Subcutaneous abdominal adipose tissue (tissue), 5 donors: ENCODE data around the gene DMXL2.
A peak's percentile ranks its signal among the peaks of the same experiment; 100 is the strongest.
"Not testable (repeated sequence)": the region's sequence is repeated elsewhere in the genome, so short reads cannot be mapped to it uniquely, and the experiment has no call there.

Experiments used
- H3K27ac ChIP-seq: one replicate; pipeline ENCODE4 v1.7.0; 2013; ENCODE audit warnings: low read depth, mild to moderate bottlenecking, inconsistent platforms, low read length, moderate library complexity
- H3K27me3 ChIP-seq, 5 donors: one replicate each; pipeline ENCODE4 v1.7.0; 2013; ENCODE audit warnings: low read length in 5 of 5, inconsistent platforms in 1 of 5; ENCODE audit not compliant: control insufficient read depth in 5 of 5, insufficient read depth in 4 of 5
- H3K36me3 ChIP-seq, 5 donors: one replicate each; pipeline ENCODE4 v1.7.0; 2013; ENCODE audit warnings: low read length in 5 of 5; ENCODE audit not compliant: control insufficient read depth in 5 of 5, insufficient read depth in 5 of 5
- H3K4me1 ChIP-seq, 5 donors: one replicate each; pipeline ENCODE4 v1.7.0; 2013; ENCODE audit warnings: low read length in 5 of 5, mild to moderate bottlenecking in 3 of 5, moderate library complexity in 1 of 5; ENCODE audit not compliant: control insufficient read depth in 5 of 5, insufficient read depth in 5 of 5
- H3K4me3 ChIP-seq, 5 donors: one replicate each; pipeline ENCODE4 v1.7.0; 2013; ENCODE audit warnings: low read length in 5 of 5, low read depth in 1 of 5
- H3K9ac ChIP-seq, 5 donors: one replicate each; pipeline ENCODE4 v1.7.0; 2013; ENCODE audit warnings: low read length in 5 of 5, mild to moderate bottlenecking in 4 of 5, moderate library complexity in 3 of 5
- H3K9me3 ChIP-seq, 5 donors: one replicate each; pipeline ENCODE4 v1.7.0; 2013; ENCODE audit warnings: low read length in 5 of 5; ENCODE audit not compliant: control insufficient read depth in 5 of 5
- donor health status: healthy.
- donor health status: healthy.
- donor health status: healthy.
- donor health status: healthy.
- donor health status: healthy.

The DMXL2 gene

GRCh38 chr15:51652084-51652668 is 29.6 kb upstream of the DMXL2 start:
- H3K27me3 ChIP-seq, result no peaks in the 10 kb centered on the region
- H3K4me1 ChIP-seq, result no peaks in the 10 kb centered on the region
- no peak overlapping the region for H3K9ac ChIP-seq
- H3K9me3 ChIP-seq, result no peaks in the 10 kb centered on the region
- H3K27ac ChIP-seq, result no peak overlapping the region
- H3K4me3 ChIP-seq, result no peak overlapping the region
- H3K36me3 ChIP-seq, result no peaks in the 10 kb centered on the region

DNA sequence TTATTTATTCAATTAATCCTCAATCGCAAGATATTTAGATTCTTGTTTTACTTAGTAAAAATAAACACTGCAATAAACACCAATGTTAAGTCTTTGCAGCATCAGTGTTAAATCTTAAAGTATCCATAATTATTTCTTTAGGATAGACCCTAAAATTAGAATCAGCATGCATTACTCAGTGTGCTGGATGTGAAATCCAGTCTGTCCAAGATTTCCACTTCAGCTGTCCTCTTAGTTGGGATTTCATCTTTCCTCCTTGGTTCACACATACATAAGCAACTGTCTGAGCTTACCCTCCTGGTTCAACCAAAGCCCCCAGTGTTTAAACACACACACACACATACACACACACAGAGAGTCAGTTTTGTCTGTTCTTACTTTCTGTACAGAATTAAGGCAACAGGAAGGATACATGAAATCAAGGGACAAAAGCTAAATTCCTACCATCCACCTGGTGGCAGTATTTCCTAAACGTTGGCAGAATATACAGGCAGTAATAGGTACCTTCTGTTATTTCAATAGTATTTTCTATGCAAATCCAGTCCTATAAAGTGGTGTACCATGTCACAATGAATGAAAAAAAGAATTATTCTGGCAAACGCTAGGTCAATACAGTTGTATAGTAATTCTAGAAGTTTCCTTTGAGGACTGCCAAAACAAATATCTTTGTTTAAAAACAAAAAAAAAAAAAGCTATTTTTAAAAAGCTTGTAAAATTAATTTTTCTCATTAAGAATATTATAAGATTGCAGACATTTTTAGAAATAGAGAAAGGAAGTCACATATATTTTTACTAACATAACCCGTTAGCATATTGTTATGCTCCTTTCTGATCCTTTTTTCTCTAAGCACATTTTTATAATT is 27.3 kb upstream of the DMXL2 start:
- H3K9me3 ChIP-seq, result no peaks in the 10 kb centered on the region
- no peaks in the 10 kb centered on the region for H3K36me3 ChIP-seq
- no peaks in the 10 kb centered on the region for H3K4me1 ChIP-seq
- H3K4me3 ChIP-seq, result no peak overlapping the region
- no peak overlapping the region for H3K27ac ChIP-seq
- no peak overlapping the region for H3K9ac ChIP-seq
- H3K27me3 ChIP-seq, result no peaks in the 10 kb centered on the region

- H3K4me3 ChIP-seq, H3K9ac ChIP-seq, H3K27ac ChIP-seq, H3K27me3 ChIP-seq, H3K4me1 ChIP-seq, H3K9me3 ChIP-seq, H3K36me3 ChIP-seq: not testable (repeated sequence)
Measured at GRCh38 chr15:51648643-51649042, 26.1 kb upstream of the DMXL2 start.

- H3K36me3 ChIP-seq, H3K4me3 ChIP-seq, H3K9me3 ChIP-seq, H3K27me3 ChIP-seq, H3K4me1 ChIP-seq, H3K27ac ChIP-seq, H3K9ac ChIP-seq: not testable (repeated sequence)
Measured at GRCh38 chr15:51648101-51648500, 25.5 kb upstream of the DMXL2 start.

GRCh38 chr15:51647128-51647562 is 24.6 kb upstream of the DMXL2 start:
- no peak overlapping the region for H3K27ac ChIP-seq
- H3K9me3 ChIP-seq, result no peaks in the 10 kb centered on the region
- no peaks in the 10 kb centered on the region for H3K36me3 ChIP-seq
- H3K4me1 ChIP-seq, result peaks cover 0 to 5% (median 3%) of the 10 kb centered on the region in 5 donors
- no peaks in the 10 kb centered on the region for H3K27me3 ChIP-seq
- no peak overlapping the region for H3K9ac ChIP-seq
- H3K4me3 ChIP-seq, result no peak overlapping the region

GRCh38 chr15:51642696-51643095 is 20.1 kb upstream of the DMXL2 start:
- Histone ChIP-seq H3K36me3 (no peaks in the 10 kb centered on the region), H3K9me3 (no peaks in the 10 kb centered on the region), H3K27ac (no peak overlapping the region)

GRCh38 chr15:51641490-51642130 is 19.0 kb upstream of the DMXL2 start:
- no peak overlapping the region for H3K9ac ChIP-seq
- no peaks in the 10 kb centered on the region for H3K36me3 ChIP-seq
- H3K27ac ChIP-seq, result no peak overlapping the region
- H3K27me3 ChIP-seq, result no peaks in the 10 kb centered on the region
- peaks cover 0 to 5% (median 3%) of the 10 kb centered on the region in 5 donors for H3K4me1 ChIP-seq
- H3K4me3 ChIP-seq, result no peak overlapping the region
- no peaks in the 10 kb centered on the region for H3K9me3 ChIP-seq

More at GRCh38 chr15:51642696-51643095, 20.1 kb upstream of the DMXL2 start:
- H3K9ac ChIP-seq, result no peak overlapping the region
- no peaks in the 10 kb centered on the region for H3K27me3 ChIP-seq
- peaks cover 0 to 5% (median 3%) of the 10 kb centered on the region in 5 donors for H3K4me1 ChIP-seq
- no peak overlapping the region for H3K4me3 ChIP-seq

DNA sequence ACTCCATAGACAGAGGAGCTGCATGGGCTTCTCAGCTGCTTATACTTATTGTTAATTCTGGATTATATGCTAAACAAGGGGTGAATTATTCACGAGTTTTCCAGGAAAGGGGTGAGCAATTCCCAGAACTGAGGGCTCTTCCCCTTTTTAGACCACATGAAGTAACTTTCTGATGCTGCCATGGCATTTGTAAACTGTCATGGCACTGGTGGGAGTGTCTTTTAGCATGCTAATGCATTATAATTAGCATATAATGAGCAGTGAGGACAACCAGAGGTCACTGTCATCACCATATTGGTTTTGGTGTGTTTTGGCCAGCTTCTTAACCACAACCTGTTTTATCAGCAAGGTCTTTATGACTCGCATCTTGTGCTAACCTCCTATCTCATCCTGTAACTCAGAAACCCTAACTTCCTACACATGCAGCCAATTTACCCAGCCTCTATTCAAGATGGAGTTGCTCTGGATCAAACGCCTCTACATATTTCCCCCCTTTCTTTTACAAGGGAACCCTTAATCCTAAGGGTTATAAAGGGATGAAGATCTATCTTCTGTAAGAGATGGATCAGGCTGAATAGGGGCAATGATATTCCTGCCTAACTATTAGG is 12.1 kb upstream of the DMXL2 start:
- H3K4me1 ChIP-seq, result no peaks in the 10 kb centered on the region

GRCh38 chr15:51629612-51630011 is 7.0 kb upstream of the DMXL2 start:
- H3K4me3 ChIP-seq, result no peak overlapping the region
- no peaks in the 10 kb centered on the region for H3K4me1 ChIP-seq
- no peaks in the 10 kb centered on the region for H3K27me3 ChIP-seq
- H3K9ac ChIP-seq, result no peak overlapping the region
- H3K9me3 ChIP-seq, result no peaks in the 10 kb centered on the region
- no peaks in the 10 kb centered on the region for H3K36me3 ChIP-seq
- peak overlapping the region; percentile 17 for H3K27ac ChIP-seq

More for the DNA sequence above, 12.1 kb upstream of the DMXL2 start:
- Histone ChIP-seq H3K36me3 (no peaks in the 10 kb centered on the region), H3K27ac (no peak overlapping the region), H3K9ac (no peak overlapping the region), H3K4me3 (no peak overlapping the region), H3K9me3 (no peaks in the 10 kb centered on the region), H3K27me3 (no peaks in the 10 kb centered on the region)

DNA sequence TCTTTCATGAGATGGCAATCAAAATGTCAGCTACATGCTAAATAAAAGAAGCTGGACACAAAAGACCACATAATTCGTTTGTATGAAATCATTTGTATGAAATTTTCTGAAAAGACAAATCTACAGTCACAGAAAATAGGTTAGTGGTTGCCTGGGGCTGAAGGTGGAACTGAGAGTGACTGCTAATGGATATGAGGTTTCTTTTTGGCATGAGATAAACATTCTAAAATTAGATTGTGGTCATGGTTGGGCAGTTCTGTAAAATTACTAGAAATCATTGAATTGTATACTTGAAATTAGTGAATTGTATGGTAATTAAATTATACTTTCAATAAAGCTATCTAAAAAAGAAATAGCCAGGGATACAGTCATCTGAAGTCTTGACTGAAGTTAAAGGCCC is 2.7 kb upstream of the DMXL2 start:
- no peaks in the 10 kb centered on the region for H3K36me3 ChIP-seq
- H3K27me3 ChIP-seq, result no peaks in the 10 kb centered on the region
- no peak overlapping the region for H3K27ac ChIP-seq
- no peak overlapping the region for H3K4me3 ChIP-seq
- no peaks in the 10 kb centered on the region for H3K9me3 ChIP-seq
- peaks cover 0 to 20% (median 16%) of the 10 kb centered on the region in 5 donors for H3K4me1 ChIP-seq
- H3K9ac ChIP-seq, result no peak overlapping the region
